Spleen (tissue), 7 donors: ENCODE data around the gene GNG4.

ENCODE experiments used
- POLR2A ChIP-seq, 3 donors: fragments of 450-650 bp; IDR thresholded peaks; one replicate each; pipeline ENCODE4 v1.5.1; 2017; ENCODE audit warnings: antibody characterized with exemption in 3 of 3, mild to moderate bottlenecking in 1 of 3
- POLR2AphosphoS5 ChIP-seq, 3 donors: sonication (generic); formaldehyde crosslinking; IDR thresholded peaks; one replicate each; pipeline ENCODE4 v1.5.1; 2017; ENCODE audit warnings: antibody characterized with exemption in 3 of 3
- TF ChIP-seq, protein P1 (sequence below), 11 experiments: fragments of 200-600 bp in 7 of 11; fragments of 450-650 bp in 4 of 11; sonication (generic) in 4 of 11; IDR thresholded peaks in 8 of 11; conservative IDR thresholded peaks in 3 of 11; 1 replicate in 7 of 11; 2 replicates in 4 of 11; pipeline versions ENCODE4 v1.4.0 to v1.8.0; 2016 to 2021; ENCODE audit warnings: antibody characterized with exemption in 11 of 11, inconsistent platforms in 4 of 11, mild to moderate bottlenecking in 1 of 11
- donor health status: DM: no; HTN: no; CAD: no; lungs with moderate emphysema.
- donor health status: DM: no; HTN: no; CAD: no.
- donor health status: DM: no; HTN: no; CAD: no.

DNA sequence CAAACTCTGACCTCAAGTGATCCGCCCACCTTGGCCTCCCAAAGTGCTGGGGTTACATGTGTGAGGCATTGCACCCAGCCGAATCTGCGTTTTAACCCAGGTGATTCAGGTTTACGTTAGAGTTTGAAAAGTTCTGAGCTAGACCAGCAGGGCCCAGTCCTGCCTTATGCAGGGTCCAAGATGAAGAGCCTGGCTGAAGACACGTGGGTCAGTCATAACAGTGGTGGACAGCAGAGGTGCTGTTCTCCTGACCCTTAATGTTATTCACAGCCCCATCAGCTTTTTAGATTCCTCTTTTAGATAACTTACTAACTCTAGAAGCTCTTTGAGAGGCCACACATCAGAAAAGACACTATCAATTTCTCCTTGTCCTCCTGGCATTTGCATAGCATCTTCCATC, 50.0 kb downstream of the GNG4 start:
- TF ChIP-seq, protein P1, sequence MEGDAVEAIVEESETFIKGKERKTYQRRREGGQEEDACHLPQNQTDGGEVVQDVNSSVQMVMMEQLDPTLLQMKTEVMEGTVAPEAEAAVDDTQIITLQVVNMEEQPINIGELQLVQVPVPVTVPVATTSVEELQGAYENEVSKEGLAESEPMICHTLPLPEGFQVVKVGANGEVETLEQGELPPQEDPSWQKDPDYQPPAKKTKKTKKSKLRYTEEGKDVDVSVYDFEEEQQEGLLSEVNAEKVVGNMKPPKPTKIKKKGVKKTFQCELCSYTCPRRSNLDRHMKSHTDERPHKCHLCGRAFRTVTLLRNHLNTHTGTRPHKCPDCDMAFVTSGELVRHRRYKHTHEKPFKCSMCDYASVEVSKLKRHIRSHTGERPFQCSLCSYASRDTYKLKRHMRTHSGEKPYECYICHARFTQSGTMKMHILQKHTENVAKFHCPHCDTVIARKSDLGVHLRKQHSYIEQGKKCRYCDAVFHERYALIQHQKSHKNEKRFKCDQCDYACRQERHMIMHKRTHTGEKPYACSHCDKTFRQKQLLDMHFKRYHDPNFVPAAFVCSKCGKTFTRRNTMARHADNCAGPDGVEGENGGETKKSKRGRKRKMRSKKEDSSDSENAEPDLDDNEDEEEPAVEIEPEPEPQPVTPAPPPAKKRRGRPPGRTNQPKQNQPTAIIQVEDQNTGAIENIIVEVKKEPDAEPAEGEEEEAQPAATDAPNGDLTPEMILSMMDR (IDR thresholded peaks at IDR 0.05 in 8 of 11, conservative IDR thresholded peaks at IDR 0.05 in 3 of 11): no peak
- no peak for TF ChIP-seq POLR2AphosphoS5 (IDR thresholded peaks at IDR 0.05)
- TF ChIP-seq POLR2A (IDR thresholded peaks at IDR 0.05): no peak
